H9 (cell line): Measurements from ENCODE around the gene GGT5. TPM values are rescaled to one million over a fixed set of nuclear protein-coding genes. Genes with fewer than 3 reads are reported as not detected.

Source experiments
- DNase-seq: peaks from one replicate; pipeline ENCODE4 v3.0.0-alpha.2; 2017
- H2AFZ ChIP-seq: one replicate; pipeline ENCODE4 v1.6.1; 2013; ENCODE audit warnings: mild to moderate bottlenecking, low read length, control low read depth, moderate library complexity
- H2AK5ac ChIP-seq: 2 replicates; pipeline ENCODE4 v1.6.1; 2013; ENCODE audit warnings: low read length, control low read depth, mixed read lengths; ENCODE audit not compliant: insufficient read length
- H2BK120ac ChIP-seq: one replicate; pipeline ENCODE4 v1.6.1; 2013; ENCODE audit warnings: low read depth, mild to moderate bottlenecking, low read length, control low read depth, inconsistent platforms; ENCODE audit not compliant: poor library complexity, severe bottlenecking
- H2BK12ac ChIP-seq: 2 replicates; pipeline ENCODE4 v1.6.1; 2013; ENCODE audit warnings: low read length, control low read depth, mixed read lengths, low read depth; ENCODE audit not compliant: insufficient read length
- H2BK15ac ChIP-seq: 2 replicates; pipeline ENCODE4 v1.6.1; 2013; ENCODE audit warnings: low read depth, low read length, control low read depth
- H2BK20ac ChIP-seq: one replicate; pipeline ENCODE4 v1.6.1; 2013; ENCODE audit warnings: low read depth, mild to moderate bottlenecking, low read length, control low read depth, inconsistent platforms; ENCODE audit not compliant: poor library complexity, severe bottlenecking
- H2BK5ac ChIP-seq: 2 replicates; pipeline ENCODE4 v1.6.1; 2013; ENCODE audit warnings: low read length, control low read depth, mixed read lengths; ENCODE audit not compliant: insufficient read length
- H3K14ac ChIP-seq: 2 replicates; pipeline ENCODE4 v1.6.1; 2013; ENCODE audit warnings: low read length, control low read depth; ENCODE audit not compliant: insufficient read depth
- H3K18ac ChIP-seq: 2 replicates; pipeline ENCODE4 v1.6.1; 2013; ENCODE audit warnings: low read depth, mild to moderate bottlenecking, mixed read lengths, low read length, control low read depth; ENCODE audit not compliant: insufficient read length
- H3K23ac ChIP-seq: 2 replicates; pipeline ENCODE4 v1.6.1; 2013; ENCODE audit warnings: low read length, control low read depth, mixed read lengths, low read depth; ENCODE audit not compliant: insufficient read length
- H3K23me2 ChIP-seq: 2 replicates; pipeline ENCODE4 v1.6.1; 2013; ENCODE audit warnings: low read depth, mild to moderate bottlenecking, mixed read lengths, low read length, control low read depth; ENCODE audit not compliant: insufficient read length, poor library complexity, severe bottlenecking
- H3K27ac ChIP-seq: 2 replicates; pipeline ENCODE4 v1.5.1; 2013; ENCODE audit warnings: low read length, control low read depth, mixed read lengths, low read depth; ENCODE audit not compliant: insufficient read length
- H3K27me3 ChIP-seq: 2 replicates; pipeline ENCODE4 v1.6.1; 2013; ENCODE audit warnings: low read length, control low read depth, inconsistent platforms; ENCODE audit not compliant: insufficient read depth
- H3K4ac ChIP-seq: 2 replicates; pipeline ENCODE4 v1.6.1; 2013; ENCODE audit warnings: low read depth, mild to moderate bottlenecking, control low read depth, inconsistent platforms, low read length, moderate library complexity
- H3K4me1 ChIP-seq: 2 replicates; pipeline ENCODE4 v1.6.1; 2013; ENCODE audit warnings: low read length, control low read depth, inconsistent platforms; ENCODE audit not compliant: insufficient read depth
- H3K4me2 ChIP-seq: 2 replicates; pipeline ENCODE4 v1.6.1; 2013; ENCODE audit warnings: low read length, control low read depth, mixed read lengths; ENCODE audit not compliant: insufficient read length, insufficient read depth
- H3K56ac ChIP-seq: 2 replicates; pipeline ENCODE4 v1.6.1; 2013; ENCODE audit warnings: low read depth, mild to moderate bottlenecking, mixed read lengths, low read length, control low read depth; ENCODE audit not compliant: insufficient read length
- H3K79me1 ChIP-seq: 2 replicates; pipeline ENCODE4 v1.6.1; 2013; ENCODE audit warnings: low read depth, mild to moderate bottlenecking, moderate library complexity, low read length, control low read depth, inconsistent platforms; ENCODE audit not compliant: insufficient read depth, poor library complexity, severe bottlenecking
- H3K79me2 ChIP-seq: 2 replicates; pipeline ENCODE4 v1.6.1; 2013; ENCODE audit warnings: low read length, control low read depth, inconsistent platforms; ENCODE audit not compliant: insufficient read depth
- H3K9ac ChIP-seq: 2 replicates; pipeline ENCODE4 v1.6.1; 2013; ENCODE audit warnings: low read length, control low read depth, mixed read lengths; ENCODE audit not compliant: insufficient read length; ENCODE audit errors: extremely low read depth
- H3K9me3 ChIP-seq: one replicate; pipeline ENCODE4 v1.6.1; 2013; ENCODE audit warnings: low read depth, low read length, inconsistent platforms; ENCODE audit not compliant: control insufficient read depth
- H3T11ph ChIP-seq: one replicate; pipeline ENCODE4 v1.6.1; 2013; ENCODE audit warnings: mild to moderate bottlenecking, low read length, control low read depth, inconsistent platforms
- H4K20me1 ChIP-seq: one replicate; pipeline ENCODE4 v1.6.1; 2013; ENCODE audit not compliant: control insufficient read depth, insufficient read length, insufficient read depth
- H4K5ac ChIP-seq: 2 replicates; pipeline ENCODE4 v1.6.1; 2013; ENCODE audit warnings: low read depth, mild to moderate bottlenecking, mixed read lengths, low read length, control low read depth; ENCODE audit not compliant: insufficient read length
- H4K8ac ChIP-seq: replicated peaks from 2 replicates; pipeline ENCODE4 v1.6.1; 2013; ENCODE audit warnings: low read length, control low read depth, mixed read lengths, low read depth; ENCODE audit not compliant: insufficient read length
- H4K91ac ChIP-seq: 2 replicates; pipeline ENCODE4 v1.6.1; 2013; ENCODE audit warnings: low read depth, mild to moderate bottlenecking, moderate library complexity, mixed read lengths, low read length, control low read depth; ENCODE audit not compliant: insufficient read length
- H3K27ac Mint-ChIP-seq, 3 experiments: 2 replicates in 2 of 3; 3 replicates in 1 of 3; pipeline ENCODE4 v1.8.0; 2020 to 2021; ENCODE audit warnings: mixed read lengths in 3 of 3, mild to moderate bottlenecking in 1 of 3, moderate library complexity in 1 of 3
- H3K27me3 Mint-ChIP-seq: 2 replicates; pipeline ENCODE4 v1.8.0; 2021; ENCODE audit warnings: low read depth, mild to moderate bottlenecking, moderate library complexity, mixed read lengths
- H3K36me3 Mint-ChIP-seq, 3 experiments: 2 replicates in 2 of 3; 3 replicates in 1 of 3; pipeline ENCODE4 v1.8.0; 2020 to 2021; ENCODE audit warnings: low read depth in 3 of 3, mixed read lengths in 3 of 3; ENCODE audit not compliant: insufficient read depth in 1 of 3
- H3K4me1 Mint-ChIP-seq, 2 experiments: 2 replicates each; pipeline ENCODE4 v1.8.0; 2020; ENCODE audit warnings: mixed read lengths in 2 of 2
- H3K4me3 Mint-ChIP-seq, 2 experiments: 2 replicates in 1 of 2; 3 replicates in 1 of 2; pipeline ENCODE4 v1.8.0; 2020 to 2021; ENCODE audit warnings: mild to moderate bottlenecking in 2 of 2, mixed read lengths in 2 of 2, moderate library complexity in 1 of 2
- H3K9me3 Mint-ChIP-seq, 2 experiments: 2 replicates in 1 of 2; 3 replicates in 1 of 2; pipeline ENCODE4 v1.8.0; 2020; ENCODE audit warnings: mild to moderate bottlenecking in 2 of 2, mixed read lengths in 2 of 2, moderate library complexity in 1 of 2
- CTCF ChIP-seq: fragments of 200-600 bp; sonication (generic); conservative IDR thresholded peaks from 3 replicates; pipeline ENCODE4 v1.8.0; 2021; ENCODE audit warnings: antibody characterized with exemption, mild to moderate bottlenecking
- WGBS: extraction: QIAGEN DNeasy Blood & Tissue Kit; methylation state at CpG from one replicate; pipeline ENCODE4 v1.1.7; 2013; ENCODE audit warnings: missing lambda C conversion rate, low lambda C conversion rate, mixed read lengths; ENCODE audit not compliant: insufficient read length; ENCODE audit errors: extremely low coverage; 5-methylcytosine and 5-hydroxymethylcytosine counted together
- total RNA-seq: library from RNA; stranded (reverse); gene quantifications from 2 replicates; pipeline ENCODE4 v1.2.1, GENCODE V29; 2021

GGT5 gene
- total RNA-seq, 1 experiment from 2014 or later, result 0.20 TPM

- Histone ChIP-seq H3K4me2 (no peak overlapping the region), H3K27ac (no peak overlapping the region), H3K23ac (no peak overlapping the region), H3K56ac (no peak overlapping the region), H2AK5ac (no peak overlapping the region), H3K23me2 (no peaks in the 10 kb centered on the region), H3K79me2 (no peaks in the 10 kb centered on the region), H3K9me3 (no peaks in the 10 kb centered on the region), H3K9ac (no peak overlapping the region), H2BK12ac (no peak overlapping the region), H3K18ac (no peak overlapping the region), H4K5ac (no peak overlapping the region), H2BK5ac (no peak overlapping the region), H3K4ac (no peak overlapping the region), H2BK120ac (no peak overlapping the region), H2BK15ac (no peak overlapping the region), H3K79me1 (no peaks in the 10 kb centered on the region), H3T11ph (no peak overlapping the region), H3K14ac (no peak overlapping the region), H3K4me1 (no peaks in the 10 kb centered on the region), H2AFZ (no peak overlapping the region), H4K8ac (no peak overlapping the region), H2BK20ac (no peak overlapping the region), H4K20me1 (no peaks in the 10 kb centered on the region), H4K91ac (no peak overlapping the region), H3K27me3 (no peaks in the 10 kb centered on the region)
- H3K36me3 Mint-ChIP-seq, result peaks cover 2 to 26% (median 16%) of the 10 kb centered on the region in 3 experiments; a peak in 6 of 7 replicates
- no peak overlapping the region for H3K27ac Mint-ChIP-seq
- no peak for TF ChIP-seq CTCF
- H3K4me3 Mint-ChIP-seq, result no peak overlapping the region
- H3K4me1 Mint-ChIP-seq, result peaks cover 6 to 19% of the 10 kb centered on the region in 2 experiments
- no peaks in the 10 kb centered on the region; a peak in 2 of 5 replicates for H3K9me3 Mint-ChIP-seq
- no peak for DNase-seq
- no CpG with 5 or more reads among the region's 5 CpGs for WGBS
- H3K27me3 Mint-ChIP-seq, result no peaks in the 10 kb centered on the region; the same call in 1 of the 2 replicates
Observed at GRCh38 chr22:24177045-24177444, 67.8 kb downstream of the GGT5 start.
